DND-41 (cell line): ENCODE measurements around the gene SPO11.

Source experiments
- ATAC-seq: fragments of 200-7000 bp; cut with Tn5 transposase; 3 replicates; pipeline ENCODE4 v1.9.1; 2021; ENCODE audit warnings: low read depth; ENCODE audit not compliant: insufficient read depth
- DNase-seq: peaks from one replicate; pipeline ENCODE4 v3.0.0-alpha.2; 2020
- H2AFZ ChIP-seq: 2 replicates; pipeline ENCODE4 v1.6.0; 2012; ENCODE audit warnings: low read depth, low read length
- H3K27ac ChIP-seq: 2 replicates; pipeline ENCODE4 v1.5.1; 2012; ENCODE audit warnings: low read length, inconsistent platforms
- H3K27me3 ChIP-seq: fragments of 200-600 bp; sonication (generic); 2 replicates; pipeline ENCODE4 v1.6.0; 2012; ENCODE audit warnings: low read length, mild to moderate bottlenecking, inconsistent platforms; ENCODE audit not compliant: insufficient read depth, poor library complexity
- H3K36me3 ChIP-seq: 2 replicates; pipeline ENCODE4 v1.5.1; 2012; ENCODE audit warnings: low read length, inconsistent platforms; ENCODE audit not compliant: insufficient read depth
- H3K4me1 ChIP-seq: 2 replicates; pipeline ENCODE4 v1.5.1; 2012; ENCODE audit warnings: mild to moderate bottlenecking, low read length; ENCODE audit not compliant: insufficient read depth
- H3K4me2 ChIP-seq: 2 replicates; pipeline ENCODE4 v1.6.0; 2012; ENCODE audit warnings: mild to moderate bottlenecking, moderate library complexity, low read length, inconsistent platforms; ENCODE audit not compliant: insufficient read depth
- H3K4me3 ChIP-seq, 2 experiments: fragments of 200-600 bp in 1 of 2; shearing (Covaris generic) in 1 of 2; 2 replicates each; pipeline ENCODE4 v1.5.1; 2012 to 2016; ENCODE audit warnings: inconsistent platforms in 2 of 2, low read length in 2 of 2, mild to moderate bottlenecking in 2 of 2, low read depth in 1 of 2, moderate library complexity in 1 of 2
- H3K79me2 ChIP-seq: 2 replicates; pipeline ENCODE4 v1.6.0; 2012; ENCODE audit warnings: low read length, inconsistent platforms; ENCODE audit not compliant: insufficient read depth
- H3K9ac ChIP-seq: 2 replicates; pipeline ENCODE4 v1.6.0; 2012; ENCODE audit warnings: low read depth, mild to moderate bottlenecking, inconsistent platforms, low read length, moderate library complexity
- H3K9me3 ChIP-seq: 2 replicates; pipeline ENCODE4 v1.5.1; 2012; ENCODE audit warnings: low read length, moderate library complexity, mild to moderate bottlenecking, inconsistent platforms; ENCODE audit not compliant: insufficient read depth, severe bottlenecking
- H4K20me1 ChIP-seq: 2 replicates; pipeline ENCODE4 v1.6.0; 2012; ENCODE audit warnings: low read length; ENCODE audit not compliant: insufficient read depth
- CTCF ChIP-seq: IDR thresholded peaks from 2 replicates; pipeline ENCODE4 v1.5.1; 2012; ENCODE audit warnings: borderline replicate concordance, low read length, moderate library complexity, mild to moderate bottlenecking; ENCODE audit not compliant: poor library complexity, severe bottlenecking; ENCODE audit errors: extremely low read depth
- EZH2 ChIP-seq: IDR thresholded peaks from 3 replicates; pipeline ENCODE4 v1.6.1; 2012; ENCODE audit warnings: borderline replicate concordance, low read depth, mild to moderate bottlenecking, moderate library complexity, low read length, inconsistent platforms; ENCODE audit not compliant: severe bottlenecking

SPO11 gene

GRCh38 chr20:57317316-57317788, 12.3 kb upstream of the SPO11 start:
- H3K27me3 ChIP-seq: peaks cover 19% of the 10 kb centered on the region
- H3K4me3 ChIP-seq: no peak overlapping the region
- no peak for TF ChIP-seq EZH2
- TF ChIP-seq CTCF: no peak
- DNase-seq (no peak), ATAC-seq (no peak)
- H2AFZ ChIP-seq: no peak overlapping the region
- 0 out of 2 replicates have a peak, but pooled peaks cover 2% of the 10 kb centered on the region for H4K20me1 ChIP-seq
- H3K79me2 ChIP-seq: no peaks in the 10 kb centered on the region
- H3K9ac ChIP-seq: no peak overlapping the region
- H3K27ac ChIP-seq: no peak overlapping the region
- no peaks in the 10 kb centered on the region for H3K36me3 ChIP-seq
- H3K4me2 ChIP-seq: no peak overlapping the region
- no peaks in the 10 kb centered on the region for H3K9me3 ChIP-seq
- no peaks in the 10 kb centered on the region for H3K4me1 ChIP-seq

GRCh38 chr20:57317789-57318371, 11.7 kb upstream of the SPO11 start:
- H2AFZ ChIP-seq: no peak overlapping the region
- TF ChIP-seq CTCF (no peak), EZH2 (no peak)
- H3K4me1 ChIP-seq: no peaks in the 10 kb centered on the region

GRCh38 chr20:57319584-57319983, 10.0 kb upstream of the SPO11 start:
- Histone ChIP-seq H3K79me2 (no peaks in the 10 kb centered on the region), H3K4me1 (no peaks in the 10 kb centered on the region), H3K27ac (no peak overlapping the region), H3K4me3 (no peak overlapping the region), H3K4me2 (no peak overlapping the region), H3K36me3 (no peaks in the 10 kb centered on the region), H3K27me3 (peaks cover 14% of the 10 kb centered on the region), H3K9me3 (no peaks in the 10 kb centered on the region), H2AFZ (no peak overlapping the region), H4K20me1 (no peaks in the 10 kb centered on the region), H3K9ac (no peak overlapping the region)
- DNase-seq (no peak), ATAC-seq (no peak)
- TF ChIP-seq CTCF (no peak), EZH2 (no peak)

More at GRCh38 chr20:57317789-57318371, 11.7 kb upstream of the SPO11 start:
- no peak for ATAC-seq
- H3K27me3 ChIP-seq: peaks cover 19% of the 10 kb centered on the region
- H3K9ac ChIP-seq: no peak overlapping the region
- H3K79me2 ChIP-seq: no peaks in the 10 kb centered on the region
- DNase-seq: no peak
- 0 out of 2 replicates have a peak, but pooled peaks cover 2% of the 10 kb centered on the region for H4K20me1 ChIP-seq
- H3K4me2 ChIP-seq: no peak overlapping the region
- H3K36me3 ChIP-seq: no peaks in the 10 kb centered on the region
- H3K4me3 ChIP-seq: no peak overlapping the region
- no peak overlapping the region for H3K27ac ChIP-seq
- no peaks in the 10 kb centered on the region for H3K9me3 ChIP-seq

GRCh38 chr20:57320358-57320757, 9.2 kb upstream of the SPO11 start:
- no peak overlapping the region for H2AFZ ChIP-seq
- DNase-seq (no peak), ATAC-seq (no peak)
- no peak overlapping the region for H3K27ac ChIP-seq
- no peak overlapping the region for H3K4me3 ChIP-seq
- no peaks in the 10 kb centered on the region for H3K9me3 ChIP-seq
- H3K27me3 ChIP-seq: peaks cover 16% of the 10 kb centered on the region
- H3K4me1 ChIP-seq: no peaks in the 10 kb centered on the region
- H3K36me3 ChIP-seq: no peaks in the 10 kb centered on the region
- no peaks in the 10 kb centered on the region for H3K79me2 ChIP-seq
- no peak overlapping the region for H3K4me2 ChIP-seq
- H3K9ac ChIP-seq: no peak overlapping the region
- TF ChIP-seq EZH2 (no peak), CTCF (no peak)
- no peaks in the 10 kb centered on the region for H4K20me1 ChIP-seq
